Keratinocyte (primary cell): Measurements from ENCODE around the gene SCD. TPM values are rescaled to one million over a fixed set of nuclear protein-coding genes. Genes with fewer than 3 reads are reported as not detected.

Source experiments
- DNase-seq: peaks from one replicate; pipeline ENCODE4 v3.0.0-alpha.2; 2011; ENCODE audit warnings: low read depth, missing footprints, low spot score
- FAIRE-seq: peaks from 2 replicates; lab custom pipeline; 2011; peaks lifted over from hg19 to GRCh38; lab: Jason Lieb, UNC
- H2AFZ ChIP-seq: 2 replicates; pipeline ENCODE4 v1.6.0; 2012; ENCODE audit warnings: low read length, control low read depth, inconsistent platforms; ENCODE audit not compliant: control insufficient read depth
- H3K27ac ChIP-seq: 2 replicates; pipeline ENCODE4 v1.5.1; 2011; ENCODE audit warnings: low read length; ENCODE audit not compliant: control insufficient read depth, insufficient read depth
- H3K27me3 ChIP-seq: 3 replicates; pipeline ENCODE4 v1.6.0; 2011; ENCODE audit warnings: low read length; ENCODE audit not compliant: control insufficient read depth, insufficient read depth; ENCODE audit errors: extremely low read depth
- H3K36me3 ChIP-seq, 2 experiments: 2 replicates in 1 of 2; 3 replicates in 1 of 2; pipeline ENCODE4 v1.5.1; 2011; ENCODE audit warnings: low read length in 2 of 2, mild to moderate bottlenecking in 1 of 2; ENCODE audit not compliant: control insufficient read depth in 2 of 2, insufficient read depth in 2 of 2; ENCODE audit errors: extremely low read depth in 1 of 2
- H3K4me1 ChIP-seq: 3 replicates; pipeline ENCODE4 v1.5.1; 2011; ENCODE audit warnings: low read length; ENCODE audit not compliant: control insufficient read depth, insufficient read depth; ENCODE audit errors: extremely low read depth
- H3K4me2 ChIP-seq: 3 replicates; pipeline ENCODE4 v1.6.0; 2011; ENCODE audit warnings: low read depth, low read length; ENCODE audit not compliant: control insufficient read depth, insufficient read depth; ENCODE audit errors: extremely low read depth
- H3K4me3 ChIP-seq, 3 experiments: fragments of 200-600 bp in 1 of 3; sonication (generic) in 1 of 3; 2 replicates in 2 of 3; 3 replicates in 1 of 3; pipeline ENCODE4 v1.5.1; 2011 to 2016; ENCODE audit warnings: low read length in 3 of 3, mild to moderate bottlenecking in 3 of 3, control low read depth in 2 of 3, inconsistent platforms in 1 of 3, low read depth in 1 of 3, mixed read lengths in 1 of 3, mixed run types in 1 of 3, moderate library complexity in 1 of 3; ENCODE audit not compliant: control insufficient read depth in 2 of 3, insufficient read depth in 2 of 3; ENCODE audit errors: extremely low read depth in 1 of 3
- H3K79me2 ChIP-seq: 2 replicates; pipeline ENCODE4 v1.6.0; 2012; ENCODE audit warnings: low read length; ENCODE audit not compliant: control insufficient read depth, insufficient read depth
- H3K9ac ChIP-seq: 3 replicates; pipeline ENCODE4 v1.6.0; 2011; ENCODE audit warnings: low read length; ENCODE audit not compliant: control insufficient read depth, insufficient read depth; ENCODE audit errors: extremely low read depth
- H3K9me1 ChIP-seq: 3 replicates; pipeline ENCODE4 v1.6.0; 2011; ENCODE audit warnings: low read length; ENCODE audit not compliant: control insufficient read depth, insufficient read depth; ENCODE audit errors: extremely low read depth
- H3K9me3 ChIP-seq: 2 replicates; pipeline ENCODE4 v1.5.1; 2012; ENCODE audit warnings: low read depth, low read length; ENCODE audit not compliant: control insufficient read depth
- H4K20me1 ChIP-seq: 3 replicates; pipeline ENCODE4 v1.6.0; 2011; ENCODE audit warnings: low read length; ENCODE audit not compliant: control insufficient read depth, insufficient read depth; ENCODE audit errors: extremely low read depth
- CTCF ChIP-seq, 3 experiments: IDR thresholded peaks in 1 of 3; conservative IDR thresholded peaks in 1 of 3; optimal IDR thresholded peaks in 1 of 3; 2 replicates in 2 of 3; 3 replicates in 1 of 3; pipeline versions ENCODE3 to v1.5.1; 2011; ENCODE audit warnings: low read length in 3 of 3, mild to moderate bottlenecking in 3 of 3, moderate library complexity in 2 of 3, control low read depth in 1 of 3, inconsistent platforms in 1 of 3; ENCODE audit not compliant: insufficient read depth in 2 of 3; ENCODE audit errors: extremely low read depth in 1 of 3
- EZH2 ChIP-seq: IDR thresholded peaks from one replicate; pipeline ENCODE4 v1.6.1; 2012; ENCODE audit warnings: inconsistent platforms, mild to moderate bottlenecking, low read length, moderate library complexity
- dilution Hi-C: fragments of 300-500 bp; cut with MboI; formaldehyde crosslinking; loops from one replicate; pipeline ENCODE4 v1.7.0; 2020; ENCODE audit warnings: low sequenced_read_pairs; ENCODE audit not compliant: extremely low pct_ligation_motif_present
- polyA plus RNA-seq, 5 experiments: library from polyadenylated mRNA; depleted of rRNA in 3 of 5; stranded (reverse) in 3 of 5; stranded (forward) in 1 of 5; unstranded in 1 of 5; fragments of >200 nt; gene quantifications; 1 replicate in 1 of 5; 2 replicates in 3 of 5; 3 replicates in 1 of 5; pipeline versions ENCODE4 v1.2.1 to v1.2.3, GENCODE V29; 2011 to 2012; ENCODE audit warnings: missing spikeins in 2 of 5, low read depth in 1 of 5, low replicate concordance in 1 of 5

The SCD gene
- polyA plus RNA-seq, 1 donor (not counting 4 experiments of a cell fraction or from before 2014, with no cell fraction given): 1,275 TPM

- Histone ChIP-seq H3K27me3 (peaks cover 5% of the 10 kb centered on the region), H3K9ac (no peak overlapping the region), H3K4me1 (no peaks in the 10 kb centered on the region), H3K27ac (no peak overlapping the region), H3K79me2 (no peaks in the 10 kb centered on the region), H4K20me1 (no peaks in the 10 kb centered on the region), H3K4me2 (no peak overlapping the region), H3K4me3 (no peak overlapping the region), H2AFZ (no peak overlapping the region), H3K36me3 (no peaks in the 10 kb centered on the region), H3K9me3 (no peaks in the 10 kb centered on the region), H3K9me1 (no peaks in the 10 kb centered on the region)
- FAIRE-seq (no peak), DNase-seq (no peak)
- no peak for TF ChIP-seq CTCF (optimal IDR thresholded peaks at IDR 0.05 in 1 of 3, IDR thresholded peaks at IDR 0.05 in 1 of 3, conservative IDR thresholded peaks at IDR 0.05 in 1 of 3; ENCODE audit: extremely low read depth in 1 of 3, insufficient read depth in 2 of 3, low read length in 3 of 3)
- TF ChIP-seq EZH2: no peak
- dilution Hi-C loops: loop anchor here (25.0 kb wide), 1 partner anchor 112 kb away; no protein-coding TSS in a partner anchor
These were observed 21.9 kb upstream of the SCD start for GRCh38 chr10:100325158-100325557.

GRCh38 chr10:100327007-100327717 lies 19.9 kb upstream of the SCD start:
- no peaks in the 10 kb centered on the region for H4K20me1 ChIP-seq
- FAIRE-seq (no peak), DNase-seq (no peak)
- no peak overlapping the region for H3K27ac ChIP-seq
- no peaks in the 10 kb centered on the region for H3K9me1 ChIP-seq
- no peak overlapping the region for H2AFZ ChIP-seq
- dilution Hi-C loops: loop anchor here (25.0 kb wide), 1 partner anchor 110 kb away; no protein-coding TSS in a partner anchor
- no peak overlapping the region for H3K4me3 ChIP-seq
- no peak for TF ChIP-seq EZH2
- TF ChIP-seq CTCF (optimal IDR thresholded peaks at IDR 0.05 in 1 of 3, IDR thresholded peaks at IDR 0.05 in 1 of 3, conservative IDR thresholded peaks at IDR 0.05 in 1 of 3; ENCODE audit: extremely low read depth in 1 of 3, insufficient read depth in 2 of 3, low read length in 3 of 3): no peak
- H3K9ac ChIP-seq: no peak overlapping the region
- H3K9me3 ChIP-seq: no peaks in the 10 kb centered on the region
- no peaks in the 10 kb centered on the region for H3K79me2 ChIP-seq
- H3K4me1 ChIP-seq: no peaks in the 10 kb centered on the region
- H3K4me2 ChIP-seq: no peak overlapping the region
- H3K27me3 ChIP-seq: peaks cover 19% of the 10 kb centered on the region
- H3K36me3 ChIP-seq: no peaks in the 10 kb centered on the region
